ENCODE results near the gene MCF2L.

The MCF2L gene

DNA sequence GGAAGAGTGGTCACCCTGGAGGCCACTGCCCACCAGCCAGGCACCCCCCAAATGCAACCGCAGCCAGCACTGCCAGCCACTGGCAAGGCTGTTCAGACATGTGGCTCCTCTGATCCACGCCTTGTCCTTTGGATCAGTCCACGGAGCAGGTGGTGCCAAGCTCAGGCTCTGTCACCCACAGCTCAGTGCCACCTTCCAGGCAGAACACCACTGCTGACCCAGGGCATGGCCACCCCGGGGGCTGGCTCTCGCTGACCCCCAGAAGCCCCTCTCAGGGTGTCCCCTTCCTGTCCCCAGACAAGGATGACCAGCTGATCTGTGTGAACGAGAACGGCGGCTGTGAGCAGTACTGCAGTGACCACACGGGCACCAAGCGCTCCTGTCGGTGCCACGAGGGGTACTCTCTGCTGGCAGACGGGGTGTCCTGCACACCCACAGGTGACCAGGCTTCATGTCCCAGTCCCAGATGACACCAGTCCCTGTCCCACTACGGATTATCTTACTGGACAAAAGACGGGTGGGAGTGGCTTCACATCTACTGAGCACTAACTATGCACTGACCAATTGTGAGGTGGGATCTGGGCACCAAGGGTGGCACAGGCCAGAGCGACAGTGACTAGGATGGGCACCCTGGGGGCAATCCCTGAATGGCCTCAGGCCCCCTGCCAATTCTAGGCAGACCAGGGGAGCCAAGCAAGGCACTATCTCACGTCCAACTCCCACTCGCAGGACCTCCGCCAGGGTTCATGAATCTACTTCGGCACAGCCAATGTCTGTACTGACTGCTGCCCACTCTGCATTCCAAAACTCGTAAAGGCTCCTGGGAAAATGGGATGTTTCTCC is 146.6 kb downstream of the MCF2L start:
- no peak for DNase-seq (ENCODE audit: low read depth)

DNA sequence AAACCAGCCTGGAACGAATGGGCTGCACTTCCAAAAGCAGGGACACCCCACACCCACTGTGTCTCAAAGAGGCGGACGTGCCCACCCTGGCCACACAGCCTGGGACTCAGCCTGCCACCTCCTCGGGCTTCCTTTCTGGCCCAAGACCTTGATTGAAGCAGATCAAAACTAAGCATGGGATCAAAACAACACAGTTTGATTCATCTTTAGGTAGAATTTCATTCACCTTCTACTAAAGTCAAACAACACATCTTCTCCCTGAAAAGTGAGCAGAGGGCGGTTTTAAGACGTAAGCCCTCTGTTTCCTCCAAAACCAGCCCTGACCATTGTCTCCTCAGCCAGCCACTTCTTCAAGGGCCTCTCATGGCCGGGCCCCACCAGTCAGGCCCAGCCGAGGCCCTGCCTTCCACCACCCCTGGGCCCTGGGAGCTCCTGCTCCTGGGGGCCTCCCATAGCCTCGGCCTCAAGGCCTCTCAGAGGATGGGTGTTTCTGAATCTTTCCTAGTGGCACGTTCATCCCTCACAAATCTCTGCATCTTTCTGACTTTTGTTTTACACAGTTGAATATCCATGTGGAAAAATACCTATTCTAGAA is 147.3 kb downstream of the MCF2L start:
- DNase-seq (ENCODE audit: low read depth), result no peak

DNA sequence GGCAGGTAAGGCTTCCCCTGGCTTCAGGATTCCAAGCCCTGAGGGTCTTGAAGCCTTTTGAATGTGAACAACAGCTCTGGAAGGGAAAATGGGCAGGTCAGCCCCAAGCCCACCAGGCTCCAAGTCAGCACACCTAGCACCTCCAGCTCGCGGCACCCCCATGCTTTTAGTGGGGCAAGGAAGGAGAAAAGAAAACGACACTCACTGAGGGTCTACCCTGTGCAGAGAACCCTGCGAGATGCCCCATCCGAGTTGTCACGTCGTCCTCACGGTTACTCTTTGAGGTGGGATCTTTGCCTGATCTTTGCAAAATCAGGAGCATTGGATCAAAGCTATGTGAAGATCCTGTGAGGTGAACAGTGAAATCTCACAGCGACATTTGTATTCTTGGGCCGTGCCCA is 147.9 kb downstream of the MCF2L start:
- no peak for DNase-seq (ENCODE audit: low read depth)

DNA sequence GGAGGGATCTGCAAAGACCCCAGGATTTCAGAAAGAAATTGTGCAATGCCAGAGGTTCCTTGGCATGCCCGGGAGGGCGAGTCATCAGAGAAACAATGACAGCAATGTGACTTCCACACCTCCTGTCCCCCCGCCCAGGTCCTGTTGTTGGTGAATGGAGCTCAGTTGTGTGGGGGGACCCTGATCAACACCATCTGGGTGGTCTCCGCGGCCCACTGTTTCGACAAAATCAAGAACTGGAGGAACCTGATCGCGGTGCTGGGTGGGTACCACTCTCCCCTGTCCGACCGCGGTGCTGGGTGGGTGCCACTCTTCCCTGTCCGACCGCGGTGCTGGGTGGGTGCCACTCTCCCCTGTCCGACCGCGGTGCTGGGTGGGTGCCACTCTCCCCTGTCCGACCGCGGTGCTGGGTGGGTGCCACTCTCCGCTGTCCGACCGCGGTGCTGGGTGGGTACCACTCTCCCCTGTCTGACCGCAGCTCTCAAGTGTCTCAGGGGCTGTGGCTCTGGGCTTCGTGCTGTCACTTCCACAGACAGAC is 148.4 kb downstream of the MCF2L start:
- DNase-seq (ENCODE audit: low read depth), result no peak

DNA sequence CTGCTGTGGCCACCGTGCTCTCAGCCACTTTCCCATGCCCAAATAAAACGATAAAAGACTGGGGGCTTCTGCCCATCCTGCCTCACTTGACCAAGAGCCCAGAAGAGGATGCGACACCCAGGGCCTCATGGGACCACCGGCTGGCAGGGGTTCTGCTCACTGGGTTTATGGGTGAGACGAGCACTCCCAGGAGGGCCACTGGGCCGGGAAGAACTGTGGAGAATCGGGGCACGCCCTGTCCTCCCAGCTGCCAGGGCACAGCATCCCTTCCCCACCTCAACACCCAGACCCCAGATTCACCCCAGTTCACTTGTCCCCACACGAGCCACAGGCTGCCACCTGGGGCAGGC is 148.9 kb downstream of the MCF2L start:
- DNase-seq (ENCODE audit: low read depth), result no peak

DNA sequence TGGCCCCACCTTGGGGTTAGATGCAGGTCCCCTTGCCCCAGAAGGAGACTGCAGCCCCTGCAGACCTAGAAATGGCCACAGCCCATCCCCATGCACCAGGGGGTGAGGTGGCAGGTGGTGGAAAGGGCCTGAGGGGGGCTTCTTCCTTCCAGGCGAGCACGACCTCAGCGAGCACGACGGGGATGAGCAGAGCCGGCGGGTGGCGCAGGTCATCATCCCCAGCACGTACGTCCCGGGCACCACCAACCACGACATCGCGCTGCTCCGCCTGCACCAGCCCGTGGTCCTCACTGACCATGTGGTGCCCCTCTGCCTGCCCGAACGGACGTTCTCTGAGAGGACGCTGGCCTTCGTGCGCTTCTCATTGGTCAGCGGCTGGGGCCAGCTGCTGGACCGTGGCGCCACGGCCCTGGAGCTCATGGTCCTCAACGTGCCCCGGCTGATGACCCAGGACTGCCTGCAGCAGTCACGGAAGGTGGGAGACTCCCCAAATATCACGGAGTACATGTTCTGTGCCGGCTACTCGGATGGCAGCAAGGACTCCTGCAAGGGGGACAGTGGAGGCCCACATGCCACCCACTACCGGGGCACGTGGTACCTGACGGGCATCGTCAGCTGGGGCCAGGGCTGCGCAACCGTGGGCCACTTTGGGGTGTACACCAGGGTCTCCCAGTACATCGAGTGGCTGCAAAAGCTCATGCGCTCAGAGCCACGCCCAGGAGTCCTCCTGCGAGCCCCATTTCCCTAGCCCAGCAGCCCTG is 149.4 kb downstream of the MCF2L start:
- no peak for DNase-seq (ENCODE audit: low read depth)

DNA sequence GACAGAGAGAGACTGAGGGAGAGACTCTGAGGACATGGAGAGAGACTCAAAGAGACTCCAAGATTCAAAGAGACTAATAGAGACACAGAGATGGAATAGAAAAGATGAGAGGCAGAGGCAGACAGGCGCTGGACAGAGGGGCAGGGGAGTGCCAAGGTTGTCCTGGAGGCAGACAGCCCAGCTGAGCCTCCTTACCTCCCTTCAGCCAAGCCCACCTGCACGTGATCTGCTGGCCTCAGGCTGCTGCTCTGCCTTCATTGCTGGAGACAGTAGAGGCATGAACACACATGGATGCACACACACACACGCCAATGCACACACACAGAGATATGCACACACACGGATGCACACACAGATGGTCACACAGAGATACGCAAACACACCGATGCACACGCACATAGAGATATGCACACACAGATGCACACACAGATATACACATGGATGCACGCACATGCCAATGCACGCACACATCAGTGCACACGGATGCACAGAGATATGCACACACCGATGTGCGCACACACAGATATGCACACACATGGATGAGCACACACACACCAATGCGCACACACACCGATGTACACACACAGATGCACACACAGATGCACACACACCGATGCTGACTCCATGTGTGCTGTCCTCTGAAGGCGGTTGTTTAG is 150.3 kb downstream of the MCF2L start:
- no peak for DNase-seq (ENCODE audit: low read depth)

DNA sequence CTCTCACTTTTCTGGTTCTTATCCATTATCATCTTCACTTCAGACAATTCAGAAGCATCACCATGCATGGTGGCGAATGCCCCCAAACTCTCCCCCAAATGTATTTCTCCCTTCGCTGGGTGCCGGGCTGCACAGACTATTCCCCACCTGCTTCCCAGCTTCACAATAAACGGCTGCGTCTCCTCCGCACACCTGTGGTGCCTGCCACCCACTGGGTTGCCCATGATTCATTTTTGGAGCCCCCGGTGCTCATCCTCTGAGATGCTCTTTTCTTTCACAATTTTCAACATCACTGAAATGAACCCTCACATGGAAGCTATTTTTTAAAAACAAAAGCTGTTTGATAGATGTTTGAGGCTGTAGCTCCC is 150.8 kb downstream of the MCF2L start:
- DNase-seq (ENCODE audit: low read depth), result no peak

DNA sequence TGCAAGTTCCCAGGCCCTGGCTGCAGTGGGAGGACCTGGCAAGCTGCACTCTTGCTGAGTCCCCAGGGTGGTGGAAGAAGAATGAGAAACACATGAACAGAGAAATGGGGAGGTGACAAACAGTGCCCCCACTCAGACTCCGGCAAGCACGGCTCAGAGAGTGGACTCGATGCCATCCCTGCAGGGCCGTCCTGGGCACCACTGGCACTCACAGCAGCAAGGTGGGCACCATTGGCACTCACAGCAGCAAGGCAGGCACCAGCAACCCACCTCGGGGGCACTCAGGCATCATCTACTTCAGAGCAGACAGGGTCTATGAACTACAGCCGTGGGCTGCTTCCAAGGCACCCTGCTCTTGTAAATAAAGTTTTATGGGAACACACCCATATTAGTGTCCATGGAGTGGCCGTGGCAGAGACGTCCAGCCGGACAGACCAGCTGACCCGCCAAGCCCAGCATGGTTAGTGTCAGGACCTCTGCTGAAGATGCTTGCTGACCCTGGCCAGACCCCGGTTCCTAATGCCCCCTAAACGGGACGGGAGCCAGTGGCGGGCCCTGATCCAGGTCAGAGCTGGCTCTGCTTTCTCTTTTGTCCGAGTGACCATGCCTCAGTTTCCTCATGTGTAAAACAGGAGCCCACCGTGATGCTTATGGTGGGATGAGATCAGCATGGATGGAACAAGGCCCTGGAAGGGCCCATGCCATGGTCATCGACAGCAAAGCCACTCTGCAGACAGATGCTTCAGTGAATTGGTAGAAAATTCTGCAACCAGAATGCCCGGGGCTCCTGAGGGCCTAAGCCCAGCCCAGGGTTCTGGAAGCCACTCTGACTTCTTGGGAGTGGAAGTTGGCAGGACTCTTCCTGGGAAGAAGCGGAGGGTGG is 151.5 kb downstream of the MCF2L start:
- no peak for DNase-seq (ENCODE audit: low read depth)

DNA sequence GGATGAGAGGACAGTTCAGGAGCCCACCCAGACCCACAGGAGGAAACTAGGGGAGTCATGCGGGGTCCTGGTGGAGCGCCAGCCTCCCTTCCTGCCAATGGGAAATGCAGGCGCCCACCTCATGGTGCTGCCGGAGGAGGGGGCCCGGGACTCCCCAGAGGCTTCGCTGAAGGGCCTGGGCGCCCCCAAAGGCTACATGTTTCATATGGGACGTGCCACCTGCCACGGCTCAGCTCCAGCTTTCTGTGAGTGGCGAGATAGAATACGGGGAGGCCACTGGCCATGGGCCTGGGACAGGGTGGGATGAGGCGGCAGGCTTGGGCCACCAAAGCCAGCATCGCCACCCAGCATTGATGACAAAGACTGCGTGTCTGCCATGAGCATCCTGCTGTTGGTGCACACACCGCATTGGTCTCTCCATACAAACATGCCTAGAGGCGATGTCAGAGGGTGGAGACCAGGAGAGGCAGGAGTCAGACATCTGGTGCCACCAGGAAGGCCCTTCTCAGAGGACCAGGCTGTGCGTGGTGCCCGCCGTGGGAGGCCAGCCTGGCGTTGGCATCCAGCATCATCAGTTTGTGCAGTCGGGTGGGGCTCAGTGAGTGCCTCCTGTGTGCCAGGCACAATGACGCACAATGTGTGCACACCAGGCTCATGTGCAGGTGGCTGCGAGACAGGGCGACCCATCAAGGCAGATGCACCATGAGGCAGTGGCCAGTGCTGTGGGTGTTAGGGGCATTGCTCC is 152.3 kb downstream of the MCF2L start:
- no peak for DNase-seq (ENCODE audit: low read depth)

DNA sequence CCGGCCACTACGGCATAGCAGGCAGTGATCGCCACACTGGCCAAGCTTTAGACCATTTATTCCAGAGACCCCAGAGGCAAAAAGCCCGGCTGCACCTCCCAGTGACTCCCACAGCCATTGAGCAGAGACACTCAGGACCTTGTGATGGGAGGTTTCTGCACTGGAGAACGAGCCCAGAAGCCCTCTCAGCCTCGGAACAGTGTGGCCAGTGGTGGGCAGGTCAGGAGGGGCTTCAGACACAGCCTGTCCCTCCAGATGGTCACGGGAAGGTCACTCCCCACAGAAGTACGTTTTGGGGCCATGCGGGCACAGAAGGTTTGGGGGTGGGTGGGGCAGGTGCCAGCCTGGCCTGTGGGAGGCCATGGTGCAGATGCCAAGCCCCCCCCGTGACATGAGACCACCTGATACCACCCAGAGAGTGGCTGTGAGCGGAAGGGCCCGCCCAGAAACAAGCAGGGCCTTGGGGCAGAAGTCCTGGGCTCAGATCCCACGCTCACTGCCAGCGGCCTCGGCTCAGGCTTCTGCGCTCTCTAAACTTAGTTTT is 153.0 kb downstream of the MCF2L start:
- no peak for DNase-seq (ENCODE audit: low read depth)

DNA sequence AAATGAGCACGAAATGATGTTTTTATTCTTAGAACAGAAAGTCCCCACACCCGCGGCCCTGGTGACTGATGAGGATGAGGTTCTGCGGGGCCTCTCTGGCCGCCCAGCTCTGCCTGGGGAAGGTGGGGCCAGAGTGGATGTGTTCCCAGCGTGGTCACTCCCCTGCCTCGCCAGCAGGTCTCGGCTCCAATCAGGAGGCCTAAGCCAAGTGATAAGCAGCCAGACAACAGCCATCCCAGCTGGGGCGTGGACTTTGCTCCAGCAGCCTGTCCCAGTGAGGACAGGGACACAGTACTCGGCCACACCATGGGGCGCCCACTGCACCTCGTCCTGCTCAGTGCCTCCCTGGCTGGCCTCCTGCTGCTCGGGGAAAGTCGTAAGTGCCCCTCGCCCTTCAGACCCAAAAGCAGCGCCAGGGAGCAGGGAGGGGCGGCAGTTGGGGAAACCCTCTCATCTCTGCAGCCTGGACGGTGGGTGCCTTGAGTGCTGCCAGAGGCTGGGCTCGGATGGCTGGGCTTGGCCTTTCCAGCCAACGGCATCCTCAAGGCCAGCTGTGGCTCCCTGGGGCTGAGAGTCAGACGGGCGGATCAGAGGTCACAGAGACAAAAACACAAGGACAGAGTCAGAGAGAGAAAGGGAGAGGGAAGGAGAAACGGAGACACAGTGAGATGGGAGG is 153.7 kb downstream of the MCF2L start, which contains the start of gene F10:
Gene F10, plus strand, starts transcription at position 250 of the 676 bp plus-strand sequence. Its CDS starts 57 bp downstream, at position 307.
- no peak for DNase-seq (ENCODE audit: low read depth)

DNA sequence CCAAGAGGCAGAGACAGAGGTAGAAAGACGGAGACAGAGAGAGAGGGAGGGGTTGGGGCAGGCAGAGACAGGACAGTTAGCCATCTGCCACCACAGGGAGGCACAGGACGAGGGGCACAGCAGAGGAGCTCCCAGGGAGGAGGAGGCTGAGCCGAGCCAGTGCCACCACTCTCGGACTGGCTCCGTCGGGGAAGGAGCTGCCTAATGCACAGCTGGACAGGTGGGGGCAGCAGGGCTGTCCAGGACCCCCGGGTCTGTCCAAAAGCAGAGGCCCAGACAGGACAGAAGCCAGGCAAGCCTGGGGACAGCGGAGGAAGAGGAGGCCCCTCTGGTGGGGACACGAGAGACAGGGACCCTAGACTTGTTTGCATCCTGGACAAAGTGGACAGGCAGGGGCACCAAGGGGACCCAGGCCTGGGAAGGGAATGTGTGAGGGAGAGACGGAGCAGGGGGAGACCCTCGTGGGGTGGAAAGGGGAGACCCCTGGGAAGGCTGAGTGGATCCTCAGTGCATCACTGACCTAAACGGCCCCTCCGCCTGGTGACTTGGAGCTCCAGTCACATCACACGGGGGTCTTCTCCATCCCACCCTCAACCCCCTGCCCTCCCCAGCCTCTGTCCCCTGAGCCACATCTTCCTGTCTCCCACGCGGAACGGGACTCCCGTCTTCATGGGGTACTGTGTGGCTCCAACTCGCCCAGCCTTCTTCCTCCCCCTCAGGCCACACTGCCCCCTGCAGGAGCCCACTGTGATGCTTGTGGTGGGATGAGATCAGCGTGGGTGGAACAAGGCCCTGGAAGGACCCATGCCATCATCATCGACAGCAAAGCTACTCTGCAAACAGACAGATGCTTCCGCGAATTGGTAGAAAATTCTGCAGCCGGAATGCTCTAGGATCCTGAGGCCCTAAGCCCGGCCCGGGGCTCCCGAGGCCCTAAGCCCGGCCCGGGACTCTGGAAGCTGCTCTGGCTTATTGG is 154.5 kb downstream of the MCF2L start:
- no peak for DNase-seq (ENCODE audit: low read depth)

DNA sequence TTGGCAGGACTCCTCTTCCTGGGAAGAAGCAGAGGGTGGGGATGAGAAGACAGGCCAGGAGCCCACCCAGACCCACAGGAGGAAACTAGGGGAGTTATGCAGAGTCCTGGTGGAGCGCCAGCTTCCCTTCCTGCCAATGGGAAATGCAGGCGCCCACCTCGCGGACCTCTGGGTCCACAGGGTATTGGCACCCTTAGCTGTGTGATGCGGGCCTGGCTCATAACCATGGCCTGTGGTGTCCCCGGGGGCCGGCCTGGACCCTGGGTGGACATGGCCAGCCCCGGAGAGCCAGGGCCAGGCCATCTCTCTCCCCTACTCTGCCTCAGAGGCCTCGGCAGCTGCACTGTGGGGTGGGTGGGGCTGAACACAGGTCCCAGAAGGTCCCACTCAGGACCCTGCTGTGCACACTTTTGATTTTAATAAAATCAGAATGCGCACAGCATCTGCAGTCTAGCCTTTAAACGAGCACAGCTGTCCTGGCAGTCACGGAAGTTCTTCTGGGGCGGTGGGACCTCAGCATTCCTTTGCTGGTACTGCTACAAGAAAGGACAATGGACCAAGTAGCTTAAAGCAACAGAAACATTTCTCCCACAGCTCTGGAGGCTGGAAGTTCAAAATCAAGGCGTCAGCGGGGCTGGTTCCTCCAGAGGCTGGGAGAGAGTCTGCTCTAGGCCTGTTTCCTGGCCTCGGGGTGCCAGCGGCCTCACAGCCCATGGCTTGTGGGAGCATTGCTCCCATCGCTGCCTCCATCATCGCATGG is 155.4 kb downstream of the MCF2L start:
- DNase-seq (ENCODE audit: low read depth), result no peak

DNA sequence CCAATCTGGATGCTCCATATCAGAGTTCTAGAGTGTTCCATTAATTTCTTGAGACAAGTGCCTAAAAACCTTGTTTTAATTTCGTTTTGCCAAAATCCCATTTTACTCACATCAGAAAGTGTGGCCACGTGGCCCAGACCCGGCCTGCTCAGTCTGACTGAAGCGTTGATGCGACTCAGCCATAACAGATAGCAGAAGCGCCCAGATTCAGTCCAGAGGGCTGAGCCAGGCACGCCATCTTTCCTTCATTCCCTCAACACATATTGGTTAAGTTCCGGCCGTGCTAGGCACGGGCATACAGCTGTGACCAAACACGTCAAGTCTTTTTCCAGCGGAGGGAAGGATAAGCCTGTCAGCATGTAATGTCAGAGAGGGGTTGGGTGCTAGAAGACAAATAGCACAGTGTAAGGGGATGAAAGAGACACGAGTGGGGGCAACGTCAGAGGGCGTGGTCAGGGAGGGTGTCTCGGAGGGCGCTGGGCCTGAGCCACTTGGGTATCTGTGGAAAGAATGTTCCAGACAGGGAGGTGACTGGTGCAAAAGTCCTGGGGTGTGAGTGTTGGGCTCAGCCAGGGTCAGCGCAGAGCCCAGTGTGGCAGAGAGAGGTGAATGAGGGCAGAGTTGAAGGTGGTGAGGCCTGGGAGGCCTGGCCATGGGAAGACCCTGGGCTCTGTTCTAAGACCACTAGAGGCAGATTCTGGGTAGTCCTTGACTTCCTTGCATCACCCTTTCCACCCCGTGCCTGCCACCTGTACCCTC is 156.7 kb downstream of the MCF2L start:
- no peak for DNase-seq (ENCODE audit: low read depth)

DNA sequence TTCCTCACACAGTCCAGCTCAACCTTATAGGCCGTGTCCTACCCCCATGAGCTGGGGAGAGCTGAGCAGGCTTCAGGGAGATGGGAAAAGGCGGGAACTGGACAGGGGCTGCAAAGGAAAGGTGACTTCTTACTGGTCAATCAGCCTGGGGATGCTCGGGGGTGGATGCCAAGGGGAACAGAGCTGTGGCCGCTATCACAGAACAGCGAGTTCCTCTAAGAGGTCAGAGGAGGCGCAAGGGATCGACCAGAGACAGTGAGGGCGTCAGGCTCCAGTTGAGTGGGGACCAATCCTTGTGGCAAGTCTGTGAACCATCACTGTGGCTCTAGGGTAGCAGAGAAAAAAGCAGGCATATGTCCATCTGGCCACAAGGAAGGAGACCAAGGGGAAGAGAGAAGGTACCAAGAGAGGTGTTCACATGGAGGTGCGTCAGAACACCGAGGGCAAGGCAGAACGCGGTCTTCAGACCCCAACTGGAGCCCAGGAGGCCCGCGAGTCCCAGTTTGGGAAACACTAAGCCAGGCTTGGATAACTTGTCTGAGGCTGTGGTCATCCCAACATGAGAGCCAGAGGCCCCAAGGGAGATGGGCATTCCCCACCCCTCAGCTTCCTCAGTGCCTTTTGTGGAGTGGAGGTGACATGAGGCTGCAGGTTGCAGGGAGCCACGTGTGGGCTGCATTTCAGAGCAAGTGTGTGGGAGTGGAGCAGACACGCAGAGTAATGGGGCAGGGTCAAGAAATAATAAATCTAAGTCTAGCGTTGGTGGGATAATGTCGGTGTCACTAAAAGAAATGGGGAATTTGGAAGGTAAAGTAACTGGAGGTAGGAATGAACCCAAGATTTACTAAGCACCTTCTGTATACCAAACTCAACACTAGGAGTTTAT is 157.5 kb downstream of the MCF2L start:
- DNase-seq (ENCODE audit: low read depth), result no peak
